COR-L47 (cell line): ENCODE measurements around the gene C20orf144.
A peak's percentile ranks its signal among the peaks of the same experiment; 100 is the strongest.

ENCODE experiments used
- DNase-seq: peaks from one replicate; lab custom pipeline; 2025; lab: John Stamatoyannopoulos, UW

C20orf144 gene

GRCh38 chr20:33677991-33678702 is 16.0 kb downstream of the C20orf144 start:
- no peak for DNase-seq

- no peak for DNase-seq
These were observed 17.8 kb downstream of the C20orf144 start for GRCh38 chr20:33679758-33680485.

- no peak for DNase-seq
These were observed 18.6 kb downstream of the C20orf144 start for GRCh38 chr20:33680686-33681085.

- no peak for DNase-seq
These were observed 19.2 kb downstream of the C20orf144 start for GRCh38 chr20:33681288-33681687.

- DNase-seq, result peak; percentile 28
These were observed 19.7 kb downstream of the C20orf144 start for GRCh38 chr20:33681728-33682353.

- peak; percentile 96 for DNase-seq
These were observed 22.6 kb downstream of the C20orf144 start for GRCh38 chr20:33684533-33685327.

- DNase-seq, result peak; percentile 60
These were observed 23.4 kb downstream of the C20orf144 start for GRCh38 chr20:33685328-33686099.

- peak; percentile 97 for DNase-seq
These were observed 24.2 kb downstream of the C20orf144 start, which contains the start of gene E2F1 for GRCh38 chr20:33686100-33686983. TSS of gene E2F1 (minus strand) at chr20:33686385. CDS start at chr20:33686264, 121 bp downstream.

GRCh38 chr20:33686984-33687366 is 24.8 kb downstream of the C20orf144 start:
- no peak for DNase-seq

- no peak for DNase-seq
These were observed 25.3 kb downstream of the C20orf144 start for GRCh38 chr20:33687370-33687915.

GRCh38 chr20:33687993-33688937 is 26.1 kb downstream of the C20orf144 start:
- DNase-seq, result no peak

- DNase-seq, result no peak
These were observed 26.9 kb downstream of the C20orf144 start for GRCh38 chr20:33688938-33689424.

- no peak for DNase-seq
These were observed 27.4 kb downstream of the C20orf144 start for GRCh38 chr20:33689493-33689892.

- DNase-seq, result no peak
These were observed 27.8 kb downstream of the C20orf144 start for GRCh38 chr20:33689973-33690372.

GRCh38 chr20:33693289-33693688 is 31.2 kb downstream of the C20orf144 start:
- no peak for DNase-seq

GRCh38 chr20:33693741-33694638 is 31.9 kb downstream of the C20orf144 start:
- DNase-seq, result peak; percentile 69

- no peak for DNase-seq
These were observed 32.5 kb downstream of the C20orf144 start for GRCh38 chr20:33694639-33695012.

GRCh38 chr20:33696448-33696847 is 34.3 kb downstream of the C20orf144 start:
- DNase-seq, result no peak
